Heart left ventricle (tissue), 16 donors: ENCODE measurements around the gene ZNF598. TPM values are rescaled to one million over a fixed set of nuclear protein-coding genes. Genes with fewer than 3 reads are reported as not detected.
"Not testable (repeated sequence)": the region's sequence is repeated elsewhere in the genome, so short reads cannot be mapped to it uniquely, and the experiment has no call there.

Source experiments
- ATAC-seq, 4 donors: fragments of 200-7000 bp; cut with Tn5 transposase; one replicate each; pipeline ENCODE4 v1.9.1; 2020 to 2022; ENCODE audit warnings: moderate library complexity in 4 of 4, mild to moderate bottlenecking in 3 of 4, moderate number of reproducible peaks in 1 of 4
- DNase-seq, 5 donors: peaks; one replicate each; pipeline ENCODE4 v3.0.0-alpha.2; 2020
- H3K27ac ChIP-seq, 12 donors: fragments of 200-600 bp; sonication (generic) in 4 of 12; one replicate each; pipeline versions ENCODE4 v1.5.0 to v1.8.0; 2016 to 2022; ENCODE audit warnings: mild to moderate bottlenecking in 2 of 12
- H3K27me3 ChIP-seq, 9 donors: fragments of 200-600 bp; sonication (generic) in 2 of 9; one replicate each; pipeline versions ENCODE4 v1.5.1 to v1.8.0; 2016 to 2022; ENCODE audit warnings: mild to moderate bottlenecking in 3 of 9
- H3K36me3 ChIP-seq, 9 donors: fragments of 200-600 bp; sonication (generic) in 2 of 9; one replicate each; pipeline versions ENCODE4 v1.5.0 to v1.8.0; 2018 to 2022; ENCODE audit warnings: mild to moderate bottlenecking in 2 of 9
- H3K4me1 ChIP-seq, 12 donors: fragments of 200-600 bp; sonication (generic) in 4 of 12; one replicate each; pipeline versions ENCODE4 v1.5.0 to v1.8.0; 2016 to 2022; ENCODE audit warnings: mild to moderate bottlenecking in 3 of 12
- H3K4me3 ChIP-seq, 12 donors: fragments of 200-600 bp; sonication (generic) in 4 of 12; one replicate each; pipeline versions ENCODE4 v1.5.0 to v1.8.0; 2017 to 2022; ENCODE audit warnings: mild to moderate bottlenecking in 9 of 12, moderate library complexity in 4 of 12
- H3K9me3 ChIP-seq, 12 donors: fragments of 200-600 bp; sonication (generic) in 4 of 12; one replicate each; pipeline versions ENCODE4 v1.5.0 to v1.8.0; 2016 to 2022; ENCODE audit warnings: mild to moderate bottlenecking in 1 of 12
- CTCF ChIP-seq, 12 donors: fragments of 200-600 bp; sonication (generic) in 4 of 12; IDR thresholded peaks; one replicate each; pipeline versions ENCODE4 v1.5.0 to v1.8.0; 2018 to 2022; ENCODE audit warnings: antibody characterized with exemption in 12 of 12, mild to moderate bottlenecking in 5 of 12
- POLR2A ChIP-seq, 2 donors: fragments of 450-650 bp; IDR thresholded peaks; one replicate each; pipeline ENCODE4 v1.6.1; 2017; ENCODE audit warnings: antibody characterized with exemption in 2 of 2, mild to moderate bottlenecking in 2 of 2, moderate library complexity in 2 of 2
- WGBS, 4 donors: extraction: QIAGEN DNeasy Blood & Tissue Kit in 2 of 4; methylation state at CpG; one replicate each; pipeline versions ENCODE4 v1.1.5 to v1.1.7; 2013 to 2018; 5-methylcytosine and 5-hydroxymethylcytosine counted together
- intact Hi-C, 10 donors: fragments of 100-400 bp; cut with DNase I; formaldehyde crosslinking; loops; one replicate each; pipeline versions ENCODE4 v1.11.1 to v1.14.2; 2022
- polyA plus RNA-seq, 2 donors: library from polyadenylated mRNA; stranded (reverse); fragments of 200-250 nt; gene quantifications; one replicate each; pipeline ENCODE4 v1.2.3, GENCODE V29; 2013
- total RNA-seq, 9 donors: library from RNA; depleted of rRNA in 2 of 9; stranded (reverse); fragments of >200 nt in 2 of 9; fragmentation: NEBNext Ultra II Directional in 3 of 9; extraction: Animal tissue kit (Norgen Biotek cat#: 25700) in 3 of 9; gene quantifications; one replicate each; pipeline versions ENCODE4 v1.1.0 to v1.2.4, GENCODE V29; 2016 to 2023
- donor health status: ischemic (EF 13 %, LVEDD 7.1; RV severe dilation, severe dysfunction).
- donor health status: healthy with polysubstance abuse.
- donor health status: DM: no; HTN: yes; CAD: no.
- donor health status: DM: no; HTN: no; CAD: no.
- donor health status: ischemic (EF 25% LVEDD 6.9; RV normal size, moderate dysfunction).
- donor health status: ischemic (EF 25% LVEDD 5.7; RV mildly dilated, moderate dysfunction).
- donor health status: healthy.
- donor health status: DM: yes; HTN: yes; CAD: no.
- donor health status: ischemic (EF 35%, LVEDD 5.7; RV mildly dilated, moderate dysfunction).
- donor health status: nonischemic (EF 11% LVEDD 7.7; RV severe dilation, severe dysfunction).
- donor health status: DM: yes; HTN: yes; CAD: no.
- donor health status: PGD.
- donor health status: ischemic (EF 29% LVEDD 5.4; RV normal size, mild dysfunction).
- donor health status: nonischemic (EF 23%, LVEDD 6.1; RV moderate dilation, normal function).

Gene ZNF598
- total and polyA plus RNA-seq, 11 donors = 9.4 to 47.4 (median 17.0) TPM

GRCh38 chr16:2035431-2036199 is 26.0 kb upstream of the ZNF598 start:
- peaks cover 3 to 92% (median 70%) of the 10 kb centered on the region in 12 donors for H3K4me1 ChIP-seq
- WGBS, 4 donors = 35 to 52% (median 43%) methylated on average over 20 to 34 of the region's 34 CpGs
- peak overlapping the region; percentile 79 to 97 (median 94) for H3K27ac ChIP-seq
- peaks cover 2 to 67% (median 33%) of the 10 kb centered on the region in 9 donors for H3K36me3 ChIP-seq
- DNase-seq (peak; percentile 44 to 81 (median 71)), ATAC-seq (peak in 1 of 4 donors; percentile 5)
- intact Hi-C loops = no loop called here
- H3K4me3 ChIP-seq = peak overlapping the region; percentile 39 to 91 (median 60)
- H3K9me3 ChIP-seq = no peaks in the 10 kb centered on the region
- no peak for TF ChIP-seq CTCF (IDR thresholded peaks at IDR 0.05)
- no peak for TF ChIP-seq POLR2A (IDR thresholded peaks at IDR 0.05)
- no peaks in the 10 kb centered on the region for H3K27me3 ChIP-seq

- peak in 3 of 5 donors; percentile 21 to 33 (median 28) for DNase-seq
- intact Hi-C loops = no loop called here
- Histone ChIP-seq H3K27me3 (no peaks in the 10 kb centered on the region), H3K36me3 (peaks cover 2 to 72% (median 33%) of the 10 kb centered on the region in 9 donors), H3K27ac (peak overlapping the region; percentile 79 to 97 (median 94)), H3K9me3 (no peaks in the 10 kb centered on the region), H3K4me1 (peaks cover 3 to 91% (median 66%) of the 10 kb centered on the region in 12 donors), H3K4me3 (peak overlapping the region; percentile 39 to 91 (median 60))
- ATAC-seq = no peak
- no peak for TF ChIP-seq CTCF (IDR thresholded peaks at IDR 0.05)
- no peak for TF ChIP-seq POLR2A (IDR thresholded peaks at IDR 0.05)
- WGBS, 4 donors = 45 to 67% (median 58%) methylated on average over 8 to 17 of the region's 17 CpGs
Observed at GRCh38 chr16:2034696-2035430, 25.2 kb upstream of the ZNF598 start.

GRCh38 chr16:2033909-2034695 is 24.5 kb upstream of the ZNF598 start:
- H3K9me3 ChIP-seq, ATAC-seq, intact Hi-C loops, H3K27me3 ChIP-seq: not testable (repeated sequence)
- DNase-seq = peak in 3 of 5 donors; percentile 14 to 39 (median 36)
- WGBS, 4 donors = 29 to 62% (median 48%) methylated on average over 4 to 16 of the region's 32 CpGs
- Histone ChIP-seq H3K36me3 (peaks cover 2 to 73% (median 39%) of the 10 kb centered on the region in 9 donors), H3K4me3 (peak overlapping the region; percentile 35 to 95 (median 72)), H3K27ac (peak overlapping the region; percentile 83 to 98 (median 96)), H3K4me1 (peaks cover 3 to 91% (median 59%) of the 10 kb centered on the region in 12 donors)

GRCh38 chr16:2033057-2033908 is 23.7 kb upstream of the ZNF598 start:
- TF ChIP-seq CTCF (IDR thresholded peaks at IDR 0.05) = no peak
- peak in 1 of 2 donors; percentile 70 for TF ChIP-seq POLR2A (IDR thresholded peaks at IDR 0.05)
- intact Hi-C loops = no loop called here
- peak overlapping the region; percentile 83 to 98 (median 94) for H3K27ac ChIP-seq
- H3K36me3 ChIP-seq = peaks cover 2 to 69% (median 34%) of the 10 kb centered on the region in 9 donors
- 21 to 30% (median 28%) methylated on average over 5 to 37 of the region's 37 CpGs for WGBS, 4 donors
- ATAC-seq (peak; percentile 45 to 67 (median 56)), DNase-seq (peak; percentile 78 to 89 (median 84))
- H3K4me3 ChIP-seq = peak overlapping the region; percentile 35 to 95 (median 72)
- H3K9me3 ChIP-seq = no peaks in the 10 kb centered on the region
- H3K4me1 ChIP-seq = peaks cover 3 to 91% (median 51%) of the 10 kb centered on the region in 12 donors
- H3K27me3 ChIP-seq = no peaks in the 10 kb centered on the region
